Neural progenitor cell (in vitro differentiated cells): ENCODE results near the gene FGF11. TPM values are rescaled to one million over a fixed set of nuclear protein-coding genes. Genes with fewer than 3 reads are reported as not detected.

Experiments used
- DNase-seq: peaks from one replicate; pipeline ENCODE4 v3.0.0-alpha.2; 2016; ENCODE audit warnings: low spot score
- H2AFZ ChIP-seq: fragments of 200-600 bp; sonication (generic); replicated peaks from 2 replicates; pipeline ENCODE4 v1.6.1; 2016; ENCODE audit warnings: antibody characterized with exemption
- H3F3A ChIP-seq: fragments of 200-600 bp; sonication (generic); 2 replicates; pipeline ENCODE4 v1.6.1; 2016; ENCODE audit warnings: antibody characterized with exemption, low read depth
- H3K27ac ChIP-seq: fragments of 200-600 bp; sonication (generic); 2 replicates; pipeline ENCODE4 v1.5.1; 2016; ENCODE audit warnings: mild to moderate bottlenecking
- H3K27me3 ChIP-seq: fragments of 200-600 bp; sonication (generic); 2 replicates; pipeline ENCODE4 v1.6.1; 2016; ENCODE audit warnings: mild to moderate bottlenecking, moderate library complexity
- H3K36me3 ChIP-seq: fragments of 200-600 bp; sonication (generic); 2 replicates; pipeline ENCODE4 v1.5.1; 2016
- H3K4me1 ChIP-seq: fragments of 200-600 bp; sonication (generic); 2 replicates; pipeline ENCODE4 v1.6.1; 2016; ENCODE audit warnings: mixed run types
- H3K4me2 ChIP-seq: fragments of 200-600 bp; sonication (generic); 2 replicates; pipeline ENCODE4 v1.6.1; 2016
- H3K4me3 ChIP-seq: fragments of 200-600 bp; sonication (generic); 2 replicates; pipeline ENCODE4 v1.5.1; 2016
- H3K79me2 ChIP-seq: fragments of 200-600 bp; sonication (generic); 2 replicates; pipeline ENCODE4 v1.6.1; 2016; ENCODE audit warnings: low read depth
- H3K9ac ChIP-seq: fragments of 200-600 bp; sonication (generic); 2 replicates; pipeline ENCODE4 v1.6.1; 2016
- H3K9me3 ChIP-seq: fragments of 200-600 bp; sonication (generic); 2 replicates; pipeline ENCODE4 v1.5.1; 2016; ENCODE audit warnings: low read depth
- H4K20me1 ChIP-seq: fragments of 200-600 bp; sonication (generic); 2 replicates; pipeline ENCODE4 v1.6.1; 2016; ENCODE audit warnings: low read depth
- H3K27ac Mint-ChIP-seq: 3 replicates; pipeline ENCODE4 v1.8.0; 2021; ENCODE audit warnings: mixed read lengths
- H3K27me3 Mint-ChIP-seq: 2 replicates; pipeline ENCODE4 v1.8.0; 2022; ENCODE audit warnings: low read depth, mild to moderate bottlenecking, inconsistent platforms, moderate library complexity, mixed read lengths; ENCODE audit not compliant: insufficient read depth
- H3K36me3 Mint-ChIP-seq: 3 replicates; pipeline ENCODE4 v1.8.0; 2021; ENCODE audit warnings: mixed read lengths
- H3K4me1 Mint-ChIP-seq: 3 replicates; pipeline ENCODE4 v1.8.0; 2021; ENCODE audit warnings: mixed read lengths
- H3K4me3 Mint-ChIP-seq: 3 replicates; pipeline ENCODE4 v1.8.0; 2021; ENCODE audit warnings: mild to moderate bottlenecking, moderate library complexity, mixed read lengths
- H3K9me3 Mint-ChIP-seq: 3 replicates; pipeline ENCODE4 v1.8.0; 2020; ENCODE audit warnings: mixed read lengths
- CTCF ChIP-seq: fragments of 200-600 bp; sonication (generic); IDR thresholded peaks from 2 replicates; pipeline ENCODE4 v1.5.1; 2017; ENCODE audit warnings: antibody characterized with exemption, mild to moderate bottlenecking
- EZH2 ChIP-seq: fragments of 200-600 bp; sonication (generic); IDR thresholded peaks from 2 replicates; pipeline ENCODE4 v1.6.1; 2017; ENCODE audit warnings: antibody characterized with exemption, mild to moderate bottlenecking, moderate library complexity
- EZH2phosphoT487 ChIP-seq: fragments of 200-600 bp; sonication (generic); IDR thresholded peaks from 2 replicates; pipeline ENCODE4 v1.6.1; 2017; ENCODE audit warnings: antibody characterized with exemption
- total RNA-seq: library from RNA; depleted of rRNA; stranded (reverse); fragments of >200 nt; gene quantifications from 2 replicates; pipeline ENCODE4 v1.2.3, GENCODE V29; 2015; ENCODE audit warnings: low replicate concordance

The FGF11 gene
- total RNA-seq, 1 donor from 2014 or later, result 7.6 TPM

GRCh38 chr17:7443499-7444485 is 4.5 kb downstream of the FGF11 start:
- H3K36me3 ChIP-seq, result no peaks in the 10 kb centered on the region
- no peak for DNase-seq
- Mint-ChIP-seq H3K27me3 (peaks cover 15% of the 10 kb centered on the region), H3K27ac (no peak overlapping the region), H3K9me3 (peaks cover 3% of the 10 kb centered on the region), H3K36me3 (no peaks in the 10 kb centered on the region), H3K4me3 (peak overlapping the region; percentile 79), H3K4me1 (peaks cover 50% of the 10 kb centered on the region)
- TF ChIP-seq CTCF (no peak), EZH2phosphoT487 (no peak), EZH2 (no peak)
- no peak overlapping the region for H3K9ac ChIP-seq
- H2AFZ ChIP-seq, result no peak overlapping the region
- no peak overlapping the region for H3K4me2 ChIP-seq
- peaks cover 15% of the 10 kb centered on the region for H3K4me1 ChIP-seq
- H3K79me2 ChIP-seq, result no peaks in the 10 kb centered on the region
- no peak overlapping the region for H3K27ac ChIP-seq
- peaks cover 31% of the 10 kb centered on the region for H3F3A ChIP-seq
- no peaks in the 10 kb centered on the region for H4K20me1 ChIP-seq
- H3K4me3 ChIP-seq, result no peak overlapping the region
- H3K27me3 ChIP-seq, result peaks cover 49% of the 10 kb centered on the region
- no peaks in the 10 kb centered on the region for H3K9me3 ChIP-seq

GRCh38 chr17:7444682-7445618 is 5.6 kb downstream of the FGF11 start, which contains the start of gene CHRNB1:
Gene CHRNB1 (plus strand): TSS chr17:7445061. CDS start chr17:7445128, 67 bp downstream.
- H2AFZ ChIP-seq, result peak within 1 kb of the TSS; percentile 99
- TF ChIP-seq CTCF (peak; percentile 28), EZH2phosphoT487 (no peak)
- peak within 1 kb of the TSS; percentile 71 for H3K4me3 ChIP-seq
- H3K36me3 ChIP-seq, result no peaks in the 10 kb centered on the region
- H4K20me1 ChIP-seq, result no peaks in the 10 kb centered on the region
- H3K79me2 ChIP-seq, result no peaks in the 10 kb centered on the region
- Mint-ChIP-seq H3K27me3 (peaks cover 10% of the 10 kb centered on the region), H3K4me3 (peak within 1 kb of the TSS; percentile 87), H3K9me3 (peaks cover 4% of the 10 kb centered on the region), H3K4me1 (peaks cover 46% of the 10 kb centered on the region), H3K27ac (peak within 1 kb of the TSS; percentile 91), H3K36me3 (no peaks in the 10 kb centered on the region)
- H3F3A ChIP-seq, result peaks cover 28% of the 10 kb centered on the region
- H3K4me2 ChIP-seq, result peak within 1 kb of the TSS; percentile 98
- peaks cover 37% of the 10 kb centered on the region for H3K27me3 ChIP-seq
- peaks cover 9% of the 10 kb centered on the region for H3K4me1 ChIP-seq
- H3K9ac ChIP-seq, result no peak within 1 kb of the TSS
- H3K9me3 ChIP-seq, result no peaks in the 10 kb centered on the region
- no peak within 1 kb of the TSS for H3K27ac ChIP-seq
- peak; percentile 96 for DNase-seq

GRCh38 chr17:7445619-7445968 is 6.3 kb downstream of the FGF11 start:
- peaks cover 46% of the 10 kb centered on the region for H3K4me1 Mint-ChIP-seq
- peak overlapping the region; percentile 99 for H2AFZ ChIP-seq

More at GRCh38 chr17:7445619-7445968, 6.3 kb downstream of the FGF11 start:
- no peaks in the 10 kb centered on the region for H3K36me3 Mint-ChIP-seq
- peak; percentile 89 for DNase-seq
- no peak overlapping the region for H3K27ac ChIP-seq
- H3F3A ChIP-seq, result peaks cover 28% of the 10 kb centered on the region
- peak overlapping the region; percentile 91 for H3K27ac Mint-ChIP-seq
- peaks cover 4% of the 10 kb centered on the region for H3K27me3 Mint-ChIP-seq
- H3K9ac ChIP-seq, result no peak overlapping the region
- H3K79me2 ChIP-seq, result no peaks in the 10 kb centered on the region
- no peak for TF ChIP-seq EZH2
- TF ChIP-seq CTCF, result no peak
- TF ChIP-seq EZH2phosphoT487, result no peak
- peaks cover 4% of the 10 kb centered on the region for H3K9me3 Mint-ChIP-seq
- peaks cover 9% of the 10 kb centered on the region for H3K4me1 ChIP-seq
- H3K27me3 ChIP-seq, result peaks cover 34% of the 10 kb centered on the region
- no peaks in the 10 kb centered on the region for H4K20me1 ChIP-seq
- peak overlapping the region; percentile 87 for H3K4me3 Mint-ChIP-seq
- no peaks in the 10 kb centered on the region for H3K36me3 ChIP-seq
- peak overlapping the region; percentile 98 for H3K4me2 ChIP-seq
- no peaks in the 10 kb centered on the region for H3K9me3 ChIP-seq
- H3K4me3 ChIP-seq, result peak overlapping the region; percentile 71
